Bone marrow (tissue), 2 donors: ENCODE results near the gene PCDHGB3.
A peak's percentile ranks its signal among the peaks of the same experiment; 100 is the strongest.
"Not testable (repeated sequence)": the region's sequence is repeated elsewhere in the genome, so short reads cannot be mapped to it uniquely, and the experiment has no call there.

ENCODE experiments used
- DNase-seq, 2 donors: peaks; one replicate each; lab custom pipeline; 2025; lab: John Stamatoyannopoulos, UW

Gene PCDHGB3

DNA sequence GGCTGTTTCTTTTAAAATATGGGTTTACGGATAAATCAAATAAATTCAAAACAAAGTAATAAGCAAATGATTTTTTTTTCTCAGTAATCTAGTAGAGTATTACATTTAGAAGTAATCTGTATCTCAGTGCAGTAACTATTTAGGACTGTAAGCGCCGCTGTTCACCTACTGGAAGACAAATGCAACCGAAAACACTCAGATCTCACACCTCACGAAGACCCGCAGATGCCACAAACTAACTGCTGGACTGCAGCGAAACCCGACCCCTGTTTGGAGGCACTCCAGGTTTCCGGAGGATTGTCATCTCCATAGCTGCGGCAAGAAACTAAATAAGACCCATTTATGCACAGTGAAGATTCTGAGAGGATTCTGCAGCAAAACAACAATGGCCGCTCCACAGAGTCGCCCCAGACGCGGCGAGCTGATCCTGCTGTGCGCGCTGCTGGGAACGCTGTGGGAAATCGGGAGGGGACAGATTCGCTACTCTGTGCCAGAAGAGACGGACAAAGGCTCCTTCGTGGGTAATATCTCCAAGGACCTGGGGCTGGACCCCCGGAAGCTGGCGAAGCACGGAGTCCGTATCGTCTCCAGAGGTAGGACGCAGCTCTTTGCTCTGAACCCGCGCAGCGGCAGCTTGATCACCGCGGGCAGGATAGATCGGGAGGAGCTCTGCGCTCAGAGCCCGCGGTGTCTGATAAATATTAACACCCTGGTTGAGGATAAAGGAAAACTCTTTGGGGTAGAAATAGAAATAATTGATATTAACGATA, 22.6 kb downstream of the PCDHGB3 start, which contains the start of gene PCDHGA8:
Gene PCDHGA8, plus strand, starts transcription at position 205 of the 770 bp plus-strand sequence. Its CDS starts 181 bp downstream, at position 386.
- DNase-seq = no peak

DNA sequence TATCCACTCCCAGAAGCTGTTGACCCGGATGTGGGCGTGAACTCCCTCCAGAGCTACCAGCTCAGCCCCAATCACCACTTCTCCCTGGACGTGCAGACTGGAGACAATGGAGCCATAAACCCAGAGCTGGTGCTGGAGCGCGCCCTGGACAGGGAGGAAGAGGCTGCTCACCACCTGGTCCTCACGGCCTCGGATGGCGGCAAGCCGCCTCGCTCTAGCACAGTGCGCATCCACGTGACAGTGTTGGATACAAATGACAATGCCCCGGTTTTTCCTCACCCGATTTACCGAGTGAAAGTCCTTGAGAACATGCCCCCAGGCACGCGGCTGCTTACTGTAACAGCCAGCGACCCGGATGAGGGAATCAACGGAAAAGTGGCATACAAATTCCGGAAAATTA, 23.2 kb downstream of the PCDHGB3 start:
- no peak for DNase-seq

DNA sequence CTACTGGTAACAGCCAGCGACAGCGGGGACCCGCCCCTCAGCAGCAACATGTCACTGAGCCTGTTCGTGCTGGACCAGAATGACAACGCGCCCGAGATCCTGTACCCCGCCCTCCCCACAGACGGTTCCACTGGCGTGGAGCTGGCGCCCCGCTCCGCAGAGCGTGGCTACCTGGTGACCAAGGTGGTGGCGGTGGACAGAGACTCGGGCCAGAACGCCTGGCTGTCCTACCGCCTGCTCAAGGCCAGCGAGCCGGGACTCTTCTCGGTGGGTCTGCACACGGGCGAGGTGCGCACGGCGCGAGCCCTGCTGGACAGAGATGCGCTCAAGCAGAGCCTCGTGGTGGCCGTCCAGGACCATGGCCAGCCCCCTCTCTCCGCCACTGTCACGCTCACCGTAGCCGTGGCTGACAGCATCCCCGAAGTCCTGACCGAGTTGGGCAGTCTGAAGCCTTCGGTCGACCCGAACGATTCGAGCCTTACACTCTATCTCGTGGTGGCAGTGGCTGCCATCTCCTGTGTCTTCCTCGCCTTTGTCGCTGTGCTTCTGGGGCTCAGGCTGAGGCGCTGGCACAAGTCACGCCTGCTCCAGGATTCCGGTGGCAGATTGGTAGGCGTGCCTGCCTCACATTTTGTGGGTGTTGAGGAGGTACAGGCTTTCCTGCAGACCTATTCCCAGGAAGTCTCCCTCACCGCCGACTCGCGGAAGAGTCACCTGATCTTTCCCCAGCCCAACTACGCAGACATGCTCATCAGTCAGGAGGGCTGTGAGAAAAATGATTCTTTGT, 24.6 kb downstream of the PCDHGB3 start:
- not testable (repeated sequence) for DNase-seq

DNA sequence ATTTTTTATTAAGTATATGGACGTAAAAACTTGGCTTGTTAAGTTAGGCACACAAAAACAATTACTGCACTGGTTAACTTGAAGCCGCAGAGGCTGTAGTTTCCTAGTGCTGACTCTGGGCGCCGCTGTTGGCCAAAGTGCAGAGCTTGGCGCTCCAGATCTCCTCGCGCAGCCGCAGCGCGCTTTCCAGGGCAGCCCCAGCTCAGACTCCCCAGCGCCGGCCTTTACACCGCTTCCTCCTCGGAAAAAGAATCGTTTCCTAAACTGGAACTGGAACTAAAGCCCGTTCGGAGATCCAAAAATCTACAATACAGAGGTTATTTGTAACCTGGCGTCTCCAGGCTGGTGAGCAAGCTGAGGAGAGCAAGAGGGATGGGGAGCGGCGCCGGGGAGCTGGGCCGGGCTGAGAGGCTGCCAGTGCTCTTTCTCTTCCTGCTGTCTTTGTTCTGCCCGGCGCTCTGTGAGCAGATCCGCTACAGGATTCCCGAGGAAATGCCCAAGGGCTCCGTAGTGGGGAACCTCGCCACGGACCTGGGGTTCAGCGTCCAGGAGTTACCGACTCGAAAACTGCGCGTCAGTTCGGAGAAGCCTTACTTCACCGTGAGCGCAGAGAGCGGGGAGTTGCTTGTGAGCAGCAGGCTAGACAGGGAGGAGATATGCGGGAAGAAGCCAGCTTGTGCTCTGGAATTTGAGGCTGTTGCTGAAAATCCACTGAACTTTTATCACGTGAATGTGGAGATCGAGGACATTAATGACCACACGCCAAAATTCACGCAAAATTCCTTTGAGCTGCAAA, 27.9 kb downstream of the PCDHGB3 start, which contains the start of gene PCDHGB5:
Gene PCDHGB5, plus strand, starts transcription at position 192 of the 796 bp plus-strand sequence. Its CDS starts 181 bp downstream, at position 373.
- not testable (repeated sequence) for DNase-seq

DNA sequence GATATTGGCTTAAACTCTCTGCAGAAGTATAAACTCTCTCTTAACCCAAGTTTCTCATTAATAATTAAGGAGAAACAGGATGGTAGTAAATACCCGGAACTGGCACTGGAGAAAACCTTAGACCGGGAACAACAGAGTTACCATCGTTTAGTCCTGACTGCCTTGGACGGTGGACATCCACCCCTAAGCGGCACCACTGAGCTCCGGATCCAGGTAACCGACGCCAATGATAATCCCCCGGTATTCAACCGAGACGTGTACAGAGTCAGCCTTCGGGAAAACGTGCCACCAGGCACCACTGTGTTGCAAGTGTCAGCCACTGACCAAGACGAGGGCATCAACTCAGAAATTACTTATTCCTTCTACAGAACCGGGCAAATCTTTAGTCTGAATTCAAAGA, 28.6 kb downstream of the PCDHGB3 start:
- DNase-seq = no peak

DNA sequence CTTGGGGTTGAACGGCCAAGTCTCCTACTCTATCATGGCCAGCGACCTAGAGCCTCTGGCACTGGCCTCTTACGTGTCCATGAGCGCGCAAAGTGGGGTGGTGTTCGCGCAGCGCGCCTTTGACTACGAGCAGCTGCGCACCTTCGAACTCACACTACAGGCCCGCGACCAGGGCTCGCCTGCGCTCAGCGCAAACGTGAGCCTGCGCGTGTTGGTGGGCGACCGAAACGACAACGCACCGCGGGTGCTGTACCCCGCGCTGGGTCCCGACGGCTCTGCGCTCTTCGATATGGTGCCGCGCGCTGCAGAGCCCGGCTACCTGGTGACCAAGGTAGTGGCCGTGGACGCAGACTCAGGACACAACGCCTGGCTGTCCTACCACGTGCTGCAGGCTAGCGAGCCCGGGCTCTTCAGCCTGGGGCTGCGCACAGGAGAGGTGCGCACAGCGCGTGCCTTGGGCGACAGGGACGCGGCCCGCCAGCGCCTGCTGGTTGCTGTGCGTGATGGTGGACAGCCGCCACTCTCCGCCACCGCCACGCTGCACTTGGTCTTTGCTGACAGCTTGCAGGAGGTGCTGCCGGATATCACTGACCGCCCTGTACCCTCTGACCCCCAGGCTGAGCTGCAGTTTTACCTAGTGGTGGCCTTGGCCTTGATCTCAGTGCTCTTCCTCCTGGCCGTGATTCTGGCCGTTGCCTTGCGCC, 29.7 kb downstream of the PCDHGB3 start:
- DNase-seq = no peak

DNA sequence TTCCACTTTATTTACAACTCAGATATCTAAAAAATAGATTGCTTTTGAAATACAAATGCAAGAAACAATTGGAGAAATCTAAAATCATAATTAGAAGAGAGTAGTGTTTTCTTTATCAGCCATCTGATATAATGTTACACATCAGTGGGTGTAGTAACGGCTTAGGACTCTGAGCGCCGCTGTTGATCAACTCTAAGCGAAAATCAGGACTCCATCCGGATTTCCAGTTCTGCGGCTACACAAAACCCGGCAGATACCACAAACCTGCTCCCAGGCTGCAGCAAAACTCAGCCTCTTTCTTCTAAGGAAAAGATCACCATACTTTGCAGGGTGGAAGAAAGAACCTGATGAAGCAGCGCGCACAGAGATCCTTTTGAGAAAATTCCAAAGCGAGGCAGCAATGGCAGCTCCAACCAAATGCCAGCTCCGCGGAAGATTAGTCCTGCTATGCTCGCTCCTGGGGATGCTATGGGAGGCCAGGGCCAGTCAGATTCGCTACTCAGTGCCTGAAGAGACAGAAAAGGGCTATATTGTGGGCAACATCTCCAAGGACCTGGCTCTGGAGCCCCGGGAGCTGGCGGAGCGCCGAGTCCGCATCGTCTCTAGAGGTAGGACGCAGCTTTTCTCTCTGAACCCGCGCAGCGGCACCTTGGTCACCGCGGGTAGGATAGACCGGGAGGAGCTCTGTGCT, 32.7 kb downstream of the PCDHGB3 start, which contains the start of gene PCDHGA9:
Gene PCDHGA9, plus strand, starts transcription at position 226 of the 691 bp plus-strand sequence. Its CDS starts 175 bp downstream, at position 401.
- DNase-seq = no peak

DNA sequence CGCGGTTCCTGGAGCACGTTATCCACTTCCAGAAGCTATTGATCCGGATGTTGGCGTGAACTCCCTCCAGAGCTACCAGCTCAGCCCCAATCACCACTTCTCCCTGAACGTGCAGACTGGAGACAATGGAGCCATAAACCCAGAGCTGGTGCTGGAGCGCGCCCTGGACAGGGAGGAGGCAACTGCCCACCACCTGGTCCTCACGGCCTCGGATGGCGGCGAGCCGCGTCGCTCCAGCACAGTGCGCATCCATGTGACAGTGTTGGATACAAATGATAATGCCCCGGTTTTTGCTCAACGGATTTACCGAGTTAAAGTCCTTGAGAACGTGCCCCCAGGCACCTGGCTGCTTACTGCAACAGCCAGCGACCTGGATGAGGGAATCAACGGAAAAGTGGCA, 33.3 kb downstream of the PCDHGB3 start:
- no peak for DNase-seq

DNA sequence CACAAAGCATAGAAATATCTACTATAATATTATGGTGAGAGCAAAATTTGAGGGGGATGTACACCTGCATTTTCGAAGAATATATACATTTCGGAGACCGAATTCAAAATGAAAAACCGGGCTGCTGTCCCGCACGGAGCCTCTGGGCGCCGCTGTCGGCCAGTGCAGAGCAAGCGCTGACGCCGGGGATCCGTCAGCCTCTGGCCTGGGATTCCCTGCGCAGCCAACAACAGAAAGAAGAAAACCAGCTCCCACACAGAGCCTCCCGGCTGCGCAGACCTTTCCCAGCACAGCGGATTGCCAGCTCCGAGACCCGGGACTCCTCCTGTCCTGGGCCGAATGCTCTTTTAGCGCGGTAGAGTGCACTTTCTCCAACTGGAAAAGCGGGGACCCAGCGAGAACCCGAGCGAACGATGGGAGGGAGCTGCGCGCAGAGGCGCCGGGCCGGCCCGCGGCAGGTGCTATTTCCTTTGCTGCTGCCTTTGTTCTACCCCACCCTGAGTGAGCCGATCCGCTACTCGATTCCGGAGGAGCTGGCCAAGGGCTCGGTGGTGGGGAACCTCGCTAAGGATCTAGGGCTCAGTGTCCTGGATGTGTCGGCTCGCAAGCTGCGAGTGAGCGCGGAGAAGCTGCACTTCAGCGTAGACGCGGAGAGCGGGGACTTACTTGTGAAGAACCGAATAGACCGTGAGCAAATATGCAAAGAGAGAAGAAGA, 37.9 kb downstream of the PCDHGB3 start, which contains the start of gene PCDHGB6:
Gene PCDHGB6, plus strand, starts transcription at position 232 of the 716 bp plus-strand sequence. Its CDS starts 182 bp downstream, at position 414.
- not testable (repeated sequence) for DNase-seq

DNA sequence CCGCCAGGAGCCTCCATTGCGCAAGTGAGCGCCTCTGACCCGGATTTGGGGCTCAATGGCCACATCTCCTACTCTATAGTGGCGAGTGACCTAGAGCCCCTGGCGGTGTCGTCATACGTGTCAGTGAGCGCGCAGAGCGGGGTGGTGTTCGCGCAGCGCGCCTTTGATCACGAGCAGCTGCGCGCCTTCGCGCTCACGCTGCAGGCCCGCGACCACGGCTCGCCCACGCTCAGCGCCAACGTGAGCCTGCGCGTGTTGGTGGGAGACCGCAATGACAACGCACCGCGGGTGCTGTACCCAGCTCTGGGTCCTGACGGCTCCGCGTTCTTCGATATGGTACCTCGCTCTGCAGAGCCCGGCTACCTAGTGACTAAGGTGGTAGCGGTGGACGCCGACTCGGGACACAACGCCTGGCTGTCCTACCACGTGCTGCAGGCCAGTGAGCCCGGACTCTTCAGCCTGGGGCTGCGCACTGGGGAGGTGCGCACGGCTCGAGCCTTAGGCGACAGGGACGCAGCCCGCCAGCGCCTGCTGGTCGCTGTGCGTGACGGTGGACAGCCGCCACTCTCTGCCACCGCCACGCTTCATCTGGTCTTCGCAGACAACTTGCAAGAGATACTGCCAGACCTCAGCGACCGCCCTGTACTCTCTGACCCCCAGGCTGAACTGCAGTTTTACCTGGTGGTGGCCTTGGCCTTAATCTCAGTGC, 39.7 kb downstream of the PCDHGB3 start:
- no peak for DNase-seq

DNA sequence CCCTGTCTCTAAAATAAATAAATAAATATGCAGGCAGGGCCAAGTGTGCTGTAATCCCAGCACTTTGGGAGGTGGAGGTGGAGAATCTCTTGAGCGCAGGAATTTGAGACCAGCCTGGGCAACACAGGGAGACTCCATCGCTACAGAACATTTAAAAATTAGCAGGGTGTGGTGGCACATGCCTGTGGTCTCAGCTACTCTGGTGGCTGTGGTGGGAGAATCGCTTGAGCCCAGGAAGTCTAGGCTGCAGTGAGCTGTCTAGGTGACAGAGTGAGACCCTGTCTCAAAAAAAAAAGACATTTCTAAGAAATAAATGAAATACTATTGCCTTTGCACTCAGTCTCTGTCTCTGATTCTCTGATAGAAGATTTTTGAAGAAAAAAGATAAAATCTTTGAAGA, 41.5 kb downstream of the PCDHGB3 start:
- DNase-seq = no peak

DNA sequence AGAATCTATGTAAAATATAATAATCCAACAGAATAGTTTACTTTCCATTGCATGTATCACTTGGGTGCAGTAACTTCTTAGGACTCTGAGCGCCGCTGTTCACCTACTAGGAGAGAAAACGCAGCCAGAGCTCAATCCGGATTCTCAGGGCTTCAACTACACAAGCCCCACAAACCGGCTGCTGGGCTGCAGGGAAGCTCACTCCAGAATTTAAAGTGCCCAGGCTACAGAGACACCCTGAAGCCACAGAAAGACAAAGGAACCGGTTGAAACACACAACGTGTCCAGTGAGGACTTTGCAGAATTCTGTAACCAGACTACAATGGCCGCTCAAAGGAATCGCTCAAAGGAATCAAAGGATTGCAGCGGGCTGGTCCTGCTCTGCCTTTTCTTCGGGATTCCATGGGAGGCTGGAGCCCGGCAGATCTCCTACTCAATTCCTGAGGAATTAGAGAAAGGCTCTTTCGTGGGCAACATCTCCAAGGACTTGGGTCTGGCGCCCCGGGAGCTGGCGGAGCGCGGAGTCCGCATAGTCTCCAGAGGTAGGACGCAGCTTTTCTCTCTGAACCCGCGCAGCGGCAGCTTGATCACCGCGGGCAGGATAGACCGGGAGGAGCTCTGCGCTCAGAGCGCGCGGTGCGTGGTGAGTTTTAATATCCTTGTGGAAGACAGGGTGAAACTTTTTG, 43.0 kb downstream of the PCDHGB3 start, which contains the start of gene PCDHGA10:
Gene PCDHGA10, plus strand, starts transcription at position 134 of the 686 bp plus-strand sequence. Its CDS starts 189 bp downstream, at position 323.
- DNase-seq = peak; percentile 48 to 49

DNA sequence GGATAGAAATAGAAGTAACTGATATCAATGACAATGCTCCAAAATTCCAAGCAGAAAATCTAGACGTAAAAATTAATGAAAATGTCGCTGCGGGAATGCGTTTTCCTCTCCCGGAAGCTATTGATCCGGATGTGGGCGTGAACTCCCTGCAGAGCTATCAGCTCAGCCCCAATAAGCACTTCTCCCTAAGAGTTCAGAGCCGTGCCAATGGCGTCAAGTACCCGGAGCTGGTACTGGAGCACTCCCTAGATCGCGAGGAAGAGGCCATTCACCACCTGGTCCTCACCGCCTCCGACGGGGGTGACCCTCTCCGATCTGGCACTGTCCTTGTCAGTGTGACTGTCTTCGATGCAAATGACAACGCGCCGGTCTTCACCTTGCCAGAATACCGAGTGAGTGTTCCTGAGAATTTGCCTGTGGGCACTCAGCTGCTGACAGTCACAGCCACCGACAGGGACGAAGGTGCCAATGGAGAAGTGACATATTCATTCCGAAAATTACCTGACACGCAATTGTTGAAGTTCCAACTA, 43.6 kb downstream of the PCDHGB3 start:
- DNase-seq = no peak

DNA sequence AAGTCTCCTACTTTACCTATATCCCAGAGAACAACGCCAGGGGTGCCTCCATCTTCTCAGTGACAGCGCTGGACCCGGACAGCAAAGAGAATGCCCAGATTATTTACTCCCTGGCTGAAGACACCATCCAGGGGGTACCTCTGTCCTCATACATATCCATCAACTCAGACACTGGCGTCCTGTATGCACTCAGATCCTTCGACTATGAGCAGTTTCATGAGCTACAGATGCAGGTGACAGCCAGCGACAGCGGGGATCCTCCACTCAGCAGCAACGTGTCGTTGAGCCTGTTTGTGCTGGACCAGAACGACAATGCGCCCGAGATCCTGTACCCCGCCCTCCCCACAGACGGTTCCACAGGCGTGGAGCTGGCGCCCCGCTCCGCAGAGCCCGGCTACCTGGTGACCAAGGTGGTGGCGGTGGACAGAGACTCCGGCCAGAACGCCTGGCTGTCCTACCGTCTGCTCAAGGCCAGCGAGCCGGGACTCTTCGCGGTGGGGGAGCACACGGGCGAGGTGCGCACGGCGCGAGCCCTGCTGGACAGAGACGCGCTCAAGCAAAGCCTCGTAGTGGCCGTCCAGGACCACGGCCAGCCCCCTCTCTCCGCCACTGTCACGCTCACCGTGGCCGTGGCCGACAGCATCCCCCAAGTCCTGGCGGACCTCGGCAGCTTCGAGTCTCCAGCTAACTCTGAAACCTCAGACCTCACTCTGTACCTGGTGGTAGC, 44.7 kb downstream of the PCDHGB3 start:
- not testable (repeated sequence) for DNase-seq

DNA sequence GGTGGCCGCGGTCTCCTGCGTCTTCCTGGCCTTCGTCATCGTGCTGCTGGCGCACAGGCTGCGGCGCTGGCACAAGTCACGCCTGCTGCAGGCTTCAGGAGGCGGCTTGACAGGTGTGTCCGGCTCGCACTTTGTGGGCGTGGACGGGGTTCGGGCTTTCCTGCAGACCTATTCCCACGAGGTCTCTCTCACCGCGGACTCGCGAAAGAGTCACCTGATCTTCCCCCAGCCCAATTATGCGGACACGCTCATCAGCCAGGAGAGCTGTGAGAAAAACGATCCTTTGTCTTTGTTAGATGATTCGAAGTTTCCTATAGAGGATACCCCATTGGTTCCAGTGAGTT, 45.2 kb downstream of the PCDHGB3 start:
- DNase-seq = not testable (repeated sequence)

DNA sequence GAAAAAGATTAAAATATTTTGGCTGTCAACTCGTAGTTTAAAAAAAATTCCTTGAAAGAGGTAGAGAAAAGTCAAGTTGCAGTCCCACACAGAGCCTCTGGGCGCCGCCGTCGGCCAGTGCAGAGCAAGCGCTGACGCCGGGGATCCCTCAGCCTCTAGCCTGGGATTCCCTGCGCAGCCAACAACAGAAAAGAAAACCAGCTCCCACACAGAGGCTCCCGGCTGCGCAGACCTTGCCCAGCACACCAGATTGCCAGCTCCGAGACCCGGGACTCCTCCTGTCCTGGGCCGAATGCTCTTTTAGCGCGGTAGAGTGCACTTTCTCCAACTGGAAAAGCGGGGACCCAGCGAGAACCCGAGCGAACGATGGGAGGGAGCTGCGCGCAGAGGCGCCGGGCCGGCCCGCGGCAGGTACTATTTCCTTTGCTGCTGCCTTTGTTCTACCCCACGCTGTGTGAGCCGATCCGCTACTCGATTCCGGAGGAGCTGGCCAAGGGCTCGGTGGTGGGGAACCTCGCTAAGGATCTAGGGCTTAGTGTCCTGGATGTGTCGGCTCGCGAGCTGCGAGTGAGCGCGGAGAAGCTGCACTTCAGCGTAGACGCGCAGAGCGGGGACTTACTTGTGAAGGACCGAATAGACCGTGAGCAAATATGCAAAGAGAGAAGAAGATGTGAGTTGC, 47.6 kb downstream of the PCDHGB3 start, which contains the start of gene PCDHGB7:
Gene PCDHGB7, plus strand, starts transcription at position 184 of the 679 bp plus-strand sequence. Its CDS starts 183 bp downstream, at position 367.
- DNase-seq = peak in 1 of 2 donors; percentile 38
